Muscle layer of colon (tissue), 2 donors: ENCODE results near the gene SLC6A17.

Source experiments
- H3K27ac ChIP-seq: one replicate; pipeline ENCODE4 v1.7.0; 2013; ENCODE audit warnings: low read depth, mild to moderate bottlenecking, low read length, moderate library complexity
- H3K27me3 ChIP-seq, 2 donors: one replicate each; pipeline ENCODE4 v1.7.0; 2013; ENCODE audit warnings: low read length in 2 of 2, mild to moderate bottlenecking in 2 of 2; ENCODE audit not compliant: insufficient read depth in 2 of 2, control insufficient read depth in 1 of 2
- H3K36me3 ChIP-seq: one replicate; pipeline ENCODE4 v1.7.0; 2013; ENCODE audit warnings: mild to moderate bottlenecking, low read length; ENCODE audit not compliant: insufficient read depth
- H3K4me1 ChIP-seq: one replicate; pipeline ENCODE4 v1.7.0; 2013; ENCODE audit warnings: mild to moderate bottlenecking, low read length; ENCODE audit not compliant: insufficient read depth
- H3K4me3 ChIP-seq, 2 donors: one replicate each; pipeline ENCODE4 v1.7.0; 2013; ENCODE audit warnings: low read length in 2 of 2, low read depth in 1 of 2, mild to moderate bottlenecking in 1 of 2, moderate library complexity in 1 of 2
- H3K9ac ChIP-seq: one replicate; pipeline ENCODE4 v1.7.0; 2013; ENCODE audit warnings: low read length
- H3K9me3 ChIP-seq: one replicate; pipeline ENCODE4 v1.7.0; 2013; ENCODE audit warnings: mild to moderate bottlenecking, low read length
- donor health status: abdominal sarcoma.
- donor health status: Adenocarcinoma of cecum.

Gene SLC6A17

DNA sequence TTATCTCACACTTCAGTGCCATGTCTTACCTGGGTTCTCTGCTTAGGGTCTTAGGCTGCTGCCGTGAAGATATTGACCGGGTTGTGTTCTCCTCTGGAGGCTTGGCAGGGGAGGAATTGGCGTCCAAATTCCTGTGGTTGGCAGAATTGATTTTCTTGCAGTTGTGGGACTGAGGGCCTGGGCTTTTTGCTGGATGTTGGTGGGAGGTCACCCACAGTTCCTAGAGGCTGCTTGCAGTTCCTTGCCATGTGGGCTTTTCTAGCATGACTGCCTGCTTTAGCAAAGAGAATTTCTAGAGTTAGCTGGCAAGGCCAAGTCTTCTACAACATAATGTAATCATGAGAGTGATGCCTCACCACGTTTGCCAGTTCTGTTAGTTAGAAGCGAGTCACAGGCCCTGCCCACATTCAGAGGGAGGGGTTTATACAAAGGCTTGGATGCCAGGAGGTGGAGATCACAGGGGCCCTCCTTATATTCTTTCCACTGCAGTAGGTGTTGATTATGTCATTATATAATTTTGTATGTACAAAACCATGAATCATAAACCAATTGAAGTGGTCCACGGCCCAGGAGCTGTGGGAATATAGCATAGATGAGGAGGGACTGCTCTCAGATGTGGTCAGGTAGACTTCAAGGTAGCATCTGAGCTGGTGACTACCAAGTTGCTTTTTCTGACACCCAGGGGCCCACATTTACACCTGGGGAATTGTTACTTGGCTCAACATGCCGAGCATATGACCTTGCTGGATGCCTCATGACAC, 31.5 kb upstream of the SLC6A17 start:
- Histone ChIP-seq H3K36me3 (no peaks in the 10 kb centered on the region), H3K27ac (no peak overlapping the region), H3K4me3 (no peak overlapping the region), H3K9ac (no peak overlapping the region), H3K4me1 (peaks cover 22% of the 10 kb centered on the region), H3K27me3 (no peaks in the 10 kb centered on the region), H3K9me3 (no peaks in the 10 kb centered on the region)

DNA sequence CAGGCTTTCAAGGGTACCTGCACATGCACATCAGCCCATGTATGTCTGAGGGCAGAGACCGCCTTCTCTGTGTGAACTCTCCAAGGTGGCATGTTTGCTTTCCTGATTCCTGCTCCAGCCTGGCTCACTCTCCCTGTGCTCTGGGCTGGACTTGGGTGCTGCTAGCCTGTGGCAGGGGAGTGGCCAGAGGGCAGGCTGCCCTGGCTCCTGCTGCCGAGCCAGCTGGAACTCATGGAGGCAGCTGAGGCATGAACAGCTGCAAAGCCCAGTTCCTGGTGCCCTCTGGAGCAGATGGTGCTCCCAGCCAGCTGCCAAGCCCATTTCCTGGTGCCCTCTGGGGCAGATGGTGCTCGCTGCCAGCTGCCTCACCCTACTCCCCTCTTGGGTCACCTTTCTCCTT, 30.5 kb upstream of the SLC6A17 start:
- H3K27ac ChIP-seq = no peak overlapping the region
- no peaks in the 10 kb centered on the region for H3K9me3 ChIP-seq
- no peak overlapping the region for H3K9ac ChIP-seq
- no peaks in the 10 kb centered on the region for H3K27me3 ChIP-seq
- H3K4me3 ChIP-seq = no peak overlapping the region
- no peaks in the 10 kb centered on the region for H3K36me3 ChIP-seq
- H3K4me1 ChIP-seq = peaks cover 22% of the 10 kb centered on the region

DNA sequence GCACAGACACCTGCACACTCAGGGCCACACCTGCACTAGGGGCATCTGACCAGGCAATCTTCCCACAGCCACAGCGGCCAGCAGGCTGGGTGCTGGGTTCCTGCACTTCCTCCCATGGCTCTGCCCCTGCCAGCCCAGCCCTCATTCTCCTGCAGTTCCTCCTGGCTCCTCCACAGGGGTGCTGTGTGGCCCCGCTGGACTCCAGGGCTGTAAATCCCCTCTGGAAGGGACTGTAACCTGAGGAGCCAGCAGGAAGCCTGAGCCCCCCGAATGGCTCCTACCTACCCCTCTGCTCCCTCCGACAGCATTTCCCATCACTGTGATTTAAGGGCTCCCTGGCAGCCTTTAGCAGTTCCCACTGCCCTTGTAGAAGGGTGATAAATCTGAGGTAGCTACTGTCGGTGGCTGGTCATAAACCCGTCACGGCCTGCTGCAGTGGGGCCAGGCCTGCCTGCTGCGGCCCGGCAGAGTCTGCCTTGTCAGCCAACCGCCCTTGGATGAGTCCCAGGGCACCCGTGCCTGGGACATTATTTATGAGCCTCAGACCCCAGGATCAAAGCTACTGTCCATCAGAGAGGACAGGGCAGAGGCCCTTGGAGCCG, 29.2 kb upstream of the SLC6A17 start:
- Histone ChIP-seq H3K4me1 (peaks cover 22% of the 10 kb centered on the region), H3K9me3 (no peaks in the 10 kb centered on the region), H3K36me3 (no peaks in the 10 kb centered on the region), H3K27ac (peak overlapping the region; percentile 14), H3K4me3 (no peak overlapping the region), H3K27me3 (no peaks in the 10 kb centered on the region), H3K9ac (no peak overlapping the region)

DNA sequence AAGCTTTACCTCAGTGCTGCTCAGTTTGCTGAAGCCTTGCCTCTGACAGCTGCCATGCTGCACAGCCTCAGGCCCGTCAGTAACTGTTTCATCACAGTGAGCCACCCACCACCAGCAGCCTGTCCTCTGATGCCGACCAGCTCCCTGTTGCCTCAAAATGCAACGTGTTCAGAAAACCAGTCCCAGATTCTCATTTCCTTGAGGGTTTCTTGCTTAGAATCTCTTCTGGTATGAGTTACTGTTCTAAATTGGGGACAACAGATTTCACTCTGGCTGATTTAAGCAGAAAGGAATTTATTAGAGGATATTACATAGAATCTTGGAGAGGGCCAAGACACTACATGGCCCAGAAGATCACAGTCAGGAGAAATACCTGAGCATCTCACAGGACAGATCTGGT, 27.1 kb upstream of the SLC6A17 start:
- H3K36me3 ChIP-seq = no peaks in the 10 kb centered on the region
- H3K9ac ChIP-seq = no peak overlapping the region
- H3K4me3 ChIP-seq = no peak overlapping the region
- no peaks in the 10 kb centered on the region for H3K27me3 ChIP-seq
- peaks cover 22% of the 10 kb centered on the region for H3K4me1 ChIP-seq
- H3K9me3 ChIP-seq = no peaks in the 10 kb centered on the region
- H3K27ac ChIP-seq = no peak overlapping the region

DNA sequence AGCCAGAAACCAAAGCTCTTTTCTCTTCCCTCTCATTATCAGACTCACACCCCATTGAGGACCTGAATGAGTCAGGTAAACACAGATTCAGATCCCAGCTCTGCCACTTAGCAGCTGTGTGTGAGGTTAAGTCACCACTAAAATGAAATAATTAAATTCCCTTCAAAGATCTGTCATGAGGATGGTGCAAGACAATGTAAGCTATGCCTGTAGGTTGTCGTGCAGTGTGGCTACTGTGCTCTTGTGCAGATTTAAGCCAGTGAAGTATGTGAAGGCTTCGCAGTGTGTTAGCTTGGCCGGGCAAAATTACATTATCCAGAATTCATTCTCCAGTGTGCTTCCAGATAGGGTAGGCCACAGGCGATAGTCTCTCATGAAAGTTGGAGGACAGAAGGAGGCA, 24.5 kb upstream of the SLC6A17 start:
- Histone ChIP-seq H3K36me3 (no peaks in the 10 kb centered on the region), H3K9me3 (no peaks in the 10 kb centered on the region), H3K9ac (no peak overlapping the region), H3K27ac (no peak overlapping the region), H3K4me1 (peaks cover 30% of the 10 kb centered on the region), H3K27me3 (peaks cover 0 to 16% of the 10 kb centered on the region in 2 donors), H3K4me3 (no peak overlapping the region)

DNA sequence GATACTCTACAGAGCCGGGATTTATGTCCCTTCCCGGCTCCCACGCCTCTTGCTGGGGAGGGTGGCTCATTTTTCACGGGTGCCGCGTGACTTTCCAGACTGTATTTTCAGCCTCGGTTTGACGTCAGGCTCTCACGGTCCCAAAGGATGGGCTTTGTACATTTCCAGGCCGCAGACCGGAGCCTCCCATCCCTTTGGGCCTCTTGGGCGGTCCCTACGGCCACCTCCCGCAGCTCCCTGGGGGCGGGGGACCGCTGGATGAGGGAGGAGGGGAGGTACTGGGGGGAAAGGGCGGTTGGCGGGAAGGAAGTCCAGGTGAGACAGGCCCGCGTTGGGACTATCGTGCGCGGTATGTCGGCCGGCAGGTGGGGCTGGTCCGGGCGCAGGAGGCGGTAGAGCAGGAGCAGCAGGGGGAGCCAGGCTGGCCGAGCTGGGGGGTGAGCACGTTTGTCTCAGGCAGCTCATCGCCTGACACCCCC, 20.1 kb upstream of the SLC6A17 start:
- Histone ChIP-seq H3K4me1 (peaks cover 11% of the 10 kb centered on the region), H3K27ac (no peak overlapping the region), H3K27me3 (peaks cover 0 to 28% of the 10 kb centered on the region in 2 donors), H3K9ac (no peak overlapping the region), H3K36me3 (no peaks in the 10 kb centered on the region), H3K9me3 (no peaks in the 10 kb centered on the region), H3K4me3 (no peak overlapping the region)

DNA sequence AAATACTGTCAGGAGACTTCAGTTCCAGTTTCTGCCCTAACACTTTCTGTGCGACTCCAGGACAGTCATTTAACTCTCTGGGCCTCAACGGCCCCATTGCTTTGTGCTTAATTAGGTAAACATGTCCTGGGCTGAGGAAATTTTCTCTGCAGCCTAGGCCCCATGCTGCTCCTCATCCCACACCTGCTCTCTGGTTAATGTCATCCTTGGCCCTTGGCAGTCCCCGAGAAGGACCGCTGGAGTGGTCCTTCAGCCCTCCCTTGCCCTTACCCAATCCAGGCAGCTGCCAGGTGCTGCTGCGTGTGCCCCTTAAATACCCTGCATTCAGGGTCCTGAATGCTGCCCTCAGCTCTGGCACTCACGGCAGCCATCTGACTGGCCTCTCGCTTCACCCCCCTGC, 19.3 kb upstream of the SLC6A17 start:
- Histone ChIP-seq H3K9ac (no peak overlapping the region), H3K4me1 (peaks cover 11% of the 10 kb centered on the region), H3K9me3 (no peaks in the 10 kb centered on the region), H3K27me3 (peaks cover 0 to 28% of the 10 kb centered on the region in 2 donors), H3K36me3 (no peaks in the 10 kb centered on the region), H3K27ac (no peak overlapping the region), H3K4me3 (no peak overlapping the region)

DNA sequence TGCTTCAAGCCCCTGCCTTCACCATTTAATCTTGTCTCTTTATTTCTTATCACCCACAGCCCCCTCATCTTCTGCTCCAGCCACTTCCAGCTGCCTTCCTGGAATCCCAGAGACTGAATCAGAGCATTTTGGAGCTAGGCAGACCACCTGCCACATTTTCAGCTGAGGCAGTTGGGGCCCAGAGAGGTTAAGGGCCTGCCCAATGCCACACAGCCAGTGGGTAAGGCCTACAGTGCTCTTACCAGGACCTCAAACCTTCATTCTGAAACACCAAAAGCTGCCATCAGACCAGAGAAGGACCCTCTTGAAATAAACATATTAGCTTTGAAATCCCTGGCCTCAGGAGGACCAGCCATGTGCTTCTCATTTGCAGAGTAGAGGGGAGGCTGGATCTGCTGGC, 17.6 kb upstream of the SLC6A17 start:
- no peaks in the 10 kb centered on the region for H3K36me3 ChIP-seq
- no peak overlapping the region for H3K9ac ChIP-seq
- no peak overlapping the region for H3K27ac ChIP-seq
- peaks cover 0 to 28% of the 10 kb centered on the region in 2 donors for H3K27me3 ChIP-seq
- H3K9me3 ChIP-seq = no peaks in the 10 kb centered on the region
- peaks cover 11% of the 10 kb centered on the region for H3K4me1 ChIP-seq
- H3K4me3 ChIP-seq = no peak overlapping the region

DNA sequence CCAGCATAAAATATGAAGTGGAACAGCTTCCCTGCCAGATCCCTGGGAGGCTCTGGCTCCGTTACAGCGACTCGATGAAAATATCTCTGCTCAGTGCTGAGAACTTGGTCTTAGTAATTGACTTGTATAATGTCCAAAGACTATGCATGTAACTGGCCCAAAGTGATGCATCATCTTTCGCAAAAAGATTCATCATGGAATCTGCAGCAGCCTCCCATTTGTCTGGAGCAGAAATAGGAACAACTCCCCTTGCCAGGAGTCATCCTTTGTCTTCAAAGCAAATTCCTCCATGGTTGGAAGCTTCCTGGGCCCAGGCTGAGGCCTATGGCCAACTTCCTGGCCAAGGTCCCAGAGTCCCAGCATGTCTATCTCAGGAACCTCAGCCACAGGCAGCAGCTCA, 16.9 kb upstream of the SLC6A17 start:
- H3K27ac ChIP-seq = no peak overlapping the region
- no peak overlapping the region for H3K9ac ChIP-seq
- H3K4me1 ChIP-seq = peaks cover 11% of the 10 kb centered on the region
- H3K36me3 ChIP-seq = no peaks in the 10 kb centered on the region
- no peak overlapping the region for H3K4me3 ChIP-seq
- H3K27me3 ChIP-seq = peaks cover 0 to 28% of the 10 kb centered on the region in 2 donors
- H3K9me3 ChIP-seq = no peaks in the 10 kb centered on the region

DNA sequence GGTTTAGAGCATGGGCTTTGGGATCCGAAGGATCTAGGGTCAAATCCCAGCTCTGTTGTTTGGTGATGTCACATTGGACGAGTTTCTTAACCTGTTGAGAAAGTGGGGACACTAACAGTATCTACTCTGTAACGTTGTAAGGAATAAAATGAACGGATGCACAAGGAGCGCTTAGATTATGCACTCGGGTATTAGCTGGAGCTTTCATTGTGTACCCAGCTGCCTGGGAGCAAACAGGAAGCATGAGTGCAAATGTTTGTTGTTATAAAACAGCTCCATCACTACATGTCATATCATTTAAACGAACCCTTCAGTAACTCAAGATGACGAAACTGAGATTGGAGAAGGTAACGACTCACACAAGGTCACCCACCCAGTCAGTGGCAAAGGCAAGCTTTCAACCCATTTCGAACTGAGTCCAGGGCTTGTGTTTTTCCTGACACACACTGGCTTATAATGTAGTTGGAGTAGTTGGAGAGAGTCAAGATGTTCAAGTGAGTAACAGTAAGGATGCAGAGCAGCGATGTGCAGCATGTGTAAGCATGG, 16.2 kb upstream of the SLC6A17 start:
- Histone ChIP-seq H3K27ac (no peak overlapping the region), H3K9me3 (no peaks in the 10 kb centered on the region), H3K4me1 (peaks cover 11% of the 10 kb centered on the region), H3K36me3 (no peaks in the 10 kb centered on the region), H3K27me3 (peaks cover 0 to 28% of the 10 kb centered on the region in 2 donors), H3K4me3 (no peak overlapping the region), H3K9ac (no peak overlapping the region)

DNA sequence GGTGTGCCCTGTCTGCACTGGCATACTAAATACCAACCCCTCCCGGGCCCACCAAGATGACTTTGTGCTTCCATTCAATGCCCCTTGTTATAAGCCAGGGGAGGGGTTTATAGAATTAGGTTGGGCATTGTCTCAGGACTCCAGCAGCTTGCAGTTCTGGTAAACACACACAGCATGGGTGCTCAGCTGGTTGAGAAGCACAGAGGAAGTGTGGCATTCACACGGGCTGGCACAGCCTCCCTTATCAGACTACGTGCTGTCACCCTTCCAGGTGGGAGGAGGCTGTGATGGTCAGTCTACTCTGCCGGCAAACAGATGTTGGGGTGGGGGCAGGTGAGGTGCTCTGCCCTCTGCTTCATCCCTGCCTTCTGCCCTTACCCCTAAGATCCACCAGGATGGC, 15.0 kb upstream of the SLC6A17 start:
- H3K4me1 ChIP-seq = peaks cover 4% of the 10 kb centered on the region
- no peak overlapping the region for H3K27ac ChIP-seq
- H3K4me3 ChIP-seq = no peak overlapping the region
- no peak overlapping the region for H3K9ac ChIP-seq
- no peaks in the 10 kb centered on the region for H3K9me3 ChIP-seq
- H3K27me3 ChIP-seq = peaks cover 0 to 17% of the 10 kb centered on the region in 2 donors
- no peaks in the 10 kb centered on the region for H3K36me3 ChIP-seq
